ENCODE measurements around the gene TNNT3.
"Not testable (repeated sequence)": the region's sequence is repeated elsewhere in the genome, so short reads cannot be mapped to it uniquely, and the experiment has no call there.

TNNT3 gene

GRCh38 chr11:1919391-1920127, at the start of gene TNNT3:
TNNT3 (plus strand) TSS chr11:1919703; CDS start chr11:1922875, 3,172 bp downstream.
- no peak within 1 kb of the TSS for H3K27ac Mint-ChIP-seq
- no peak within 1 kb of the TSS for H3K4me3 Mint-ChIP-seq

DNA sequence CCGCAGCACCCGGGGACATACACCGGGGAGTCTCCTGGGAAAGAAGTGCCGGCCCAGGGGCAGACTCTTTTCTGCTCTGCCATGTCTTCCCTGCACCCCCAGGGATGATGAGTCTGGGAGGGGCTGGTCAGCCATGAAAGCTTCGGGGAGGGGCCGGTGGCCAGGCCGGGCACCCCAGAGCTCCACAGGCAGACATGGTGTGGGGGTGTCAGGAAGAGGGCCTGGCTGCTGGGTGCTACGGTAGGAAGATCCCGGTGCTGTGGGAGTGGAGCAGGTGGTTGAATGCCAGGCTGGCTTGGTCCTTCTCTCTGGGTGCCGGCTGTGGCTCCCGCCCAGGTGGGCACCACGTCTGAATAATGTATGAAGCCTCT, 49.2 kb upstream of the TNNT3 start:
- Mint-ChIP-seq H3K4me1 (ENCODE audit: low read depth) (peaks cover 49% of the 10 kb centered on the region), H3K9me3 (ENCODE audit: low read depth) (no peaks in the 10 kb centered on the region), H3K4me3 (peak overlapping the region; percentile 80), H3K27me3 (no peaks in the 10 kb centered on the region), H3K27ac (no peak overlapping the region), H3K36me3 (no peaks in the 10 kb centered on the region)

More at GRCh38 chr11:1919391-1920127, at the start of gene TNNT3:
- Mint-ChIP-seq H3K9me3 (ENCODE audit: low read depth) (no peaks in the 10 kb centered on the region), H3K27me3 (no peaks in the 10 kb centered on the region), H3K36me3 (no peaks in the 10 kb centered on the region), H3K4me1 (ENCODE audit: low read depth) (peaks cover 13% of the 10 kb centered on the region)

GRCh38 chr11:1870721-1871466, 48.6 kb upstream of the TNNT3 start:
- H3K4me3 Mint-ChIP-seq: peak overlapping the region; percentile 80
- peaks cover 48% of the 10 kb centered on the region for H3K4me1 Mint-ChIP-seq (ENCODE audit: low read depth)
- H3K36me3 Mint-ChIP-seq: no peaks in the 10 kb centered on the region
- H3K27me3 Mint-ChIP-seq: no peaks in the 10 kb centered on the region
- peak overlapping the region; percentile 89 for H3K27ac Mint-ChIP-seq
- no peaks in the 10 kb centered on the region for H3K9me3 Mint-ChIP-seq (ENCODE audit: low read depth)

- Mint-ChIP-seq H3K36me3 (no peaks in the 10 kb centered on the region), H3K27ac (no peak overlapping the region), H3K4me1 (ENCODE audit: low read depth) (peaks cover 48% of the 10 kb centered on the region), H3K27me3 (no peaks in the 10 kb centered on the region), H3K4me3 (no peak overlapping the region), H3K9me3 (ENCODE audit: low read depth) (no peaks in the 10 kb centered on the region)
Observed at GRCh38 chr11:1871531-1871930, 48.0 kb upstream of the TNNT3 start.

GRCh38 chr11:1872267-1872985, 47.1 kb upstream of the TNNT3 start:
- H3K36me3 Mint-ChIP-seq: no peaks in the 10 kb centered on the region
- H3K27me3 Mint-ChIP-seq: no peaks in the 10 kb centered on the region
- peak overlapping the region; percentile 34 for H3K27ac Mint-ChIP-seq
- peaks cover 46% of the 10 kb centered on the region for H3K4me1 Mint-ChIP-seq (ENCODE audit: low read depth)
- H3K9me3 Mint-ChIP-seq (ENCODE audit: low read depth): no peaks in the 10 kb centered on the region
- H3K4me3 Mint-ChIP-seq: no peak overlapping the region

DNA sequence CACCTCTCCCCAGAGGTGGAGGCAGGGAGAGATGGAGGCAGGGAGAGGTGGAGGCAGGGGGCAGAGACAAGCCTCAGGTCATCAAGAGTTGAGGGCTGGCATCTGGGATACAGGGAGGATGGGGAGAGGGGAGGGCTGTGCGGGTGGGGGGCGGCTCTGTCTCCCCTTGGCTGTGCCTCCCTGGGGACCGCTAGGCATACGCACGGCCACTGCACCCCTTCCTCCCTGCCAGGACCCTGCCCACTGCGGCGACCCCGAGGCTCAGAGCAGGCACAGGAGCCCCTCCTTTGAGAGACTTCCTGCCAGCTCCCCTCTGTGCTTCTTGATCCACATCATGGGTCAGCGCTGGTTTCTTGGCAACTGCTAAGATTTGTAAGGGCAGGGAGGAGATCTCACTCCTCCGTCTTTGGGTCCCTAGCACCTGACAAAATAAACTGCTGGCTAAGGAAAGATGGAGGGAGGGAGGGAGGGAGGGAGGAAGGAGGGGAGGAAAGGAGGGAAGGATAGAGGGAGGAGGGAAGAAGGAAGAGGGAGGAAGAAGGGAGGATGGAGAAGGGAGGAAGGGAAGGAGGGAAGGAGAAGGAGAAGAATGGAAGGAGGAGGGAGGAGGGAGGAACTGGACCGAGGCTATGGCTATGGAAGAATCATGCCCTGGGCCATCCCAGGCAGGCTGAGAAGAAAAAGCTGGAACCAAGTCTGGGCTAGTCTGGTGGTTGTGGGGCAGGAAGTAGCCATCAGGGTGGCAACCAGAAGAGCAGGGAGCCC, 46.3 kb upstream of the TNNT3 start:
- H3K4me1 Mint-ChIP-seq (ENCODE audit: low read depth): peaks cover 49% of the 10 kb centered on the region
- H3K36me3 Mint-ChIP-seq: no peaks in the 10 kb centered on the region
- no peaks in the 10 kb centered on the region for H3K27me3 Mint-ChIP-seq
- H3K4me3 Mint-ChIP-seq: no peak overlapping the region
- no peak overlapping the region for H3K27ac Mint-ChIP-seq
- no peaks in the 10 kb centered on the region for H3K9me3 Mint-ChIP-seq (ENCODE audit: low read depth)

- not testable (repeated sequence) for H3K36me3 Mint-ChIP-seq; H3K4me3 Mint-ChIP-seq; H3K27me3 Mint-ChIP-seq; H3K9me3 Mint-ChIP-seq (ENCODE audit: low read depth); H3K27ac Mint-ChIP-seq
- H3K4me1 Mint-ChIP-seq (ENCODE audit: low read depth): peaks cover 48% of the 10 kb centered on the region
Observed at GRCh38 chr11:1873813-1874150, 45.7 kb upstream of the TNNT3 start.

DNA sequence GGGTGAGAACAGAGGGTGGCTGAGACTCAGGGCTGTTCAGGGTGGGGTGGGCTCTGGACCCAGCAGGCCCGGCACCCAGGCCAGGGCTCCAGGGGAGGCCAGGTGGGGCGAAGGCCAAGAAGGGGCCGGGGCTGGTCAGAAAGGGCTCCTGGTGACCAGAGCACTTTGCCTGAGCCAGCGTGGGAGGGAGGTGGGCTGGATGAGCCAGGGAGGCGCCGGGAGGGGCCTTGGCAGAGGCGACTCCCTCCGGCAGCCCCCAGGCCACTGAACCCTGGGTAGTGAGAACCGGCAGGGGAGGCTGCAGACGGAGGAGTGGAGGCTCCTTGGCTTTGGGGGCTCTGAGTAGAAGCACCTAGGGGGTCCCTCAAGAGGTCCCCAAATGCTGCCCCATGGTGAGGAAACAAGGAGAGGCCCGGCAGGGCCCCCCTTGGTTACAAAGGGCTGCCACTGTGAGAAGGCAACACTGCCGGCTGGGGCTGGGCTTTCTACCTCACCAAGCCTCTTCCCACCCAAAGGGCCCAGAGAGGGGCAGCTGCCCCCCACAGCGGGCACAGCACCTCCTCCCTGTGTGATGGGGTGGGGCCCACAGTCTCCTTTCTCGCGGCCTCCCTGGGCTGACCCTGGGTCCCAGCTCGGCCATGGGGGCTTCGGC, 44.9 kb upstream of the TNNT3 start:
- not testable (repeated sequence) for H3K27me3 Mint-ChIP-seq; H3K27ac Mint-ChIP-seq; H3K4me3 Mint-ChIP-seq; H3K9me3 Mint-ChIP-seq (ENCODE audit: low read depth); H3K36me3 Mint-ChIP-seq
- H3K4me1 Mint-ChIP-seq (ENCODE audit: low read depth): peaks cover 40% of the 10 kb centered on the region

DNA sequence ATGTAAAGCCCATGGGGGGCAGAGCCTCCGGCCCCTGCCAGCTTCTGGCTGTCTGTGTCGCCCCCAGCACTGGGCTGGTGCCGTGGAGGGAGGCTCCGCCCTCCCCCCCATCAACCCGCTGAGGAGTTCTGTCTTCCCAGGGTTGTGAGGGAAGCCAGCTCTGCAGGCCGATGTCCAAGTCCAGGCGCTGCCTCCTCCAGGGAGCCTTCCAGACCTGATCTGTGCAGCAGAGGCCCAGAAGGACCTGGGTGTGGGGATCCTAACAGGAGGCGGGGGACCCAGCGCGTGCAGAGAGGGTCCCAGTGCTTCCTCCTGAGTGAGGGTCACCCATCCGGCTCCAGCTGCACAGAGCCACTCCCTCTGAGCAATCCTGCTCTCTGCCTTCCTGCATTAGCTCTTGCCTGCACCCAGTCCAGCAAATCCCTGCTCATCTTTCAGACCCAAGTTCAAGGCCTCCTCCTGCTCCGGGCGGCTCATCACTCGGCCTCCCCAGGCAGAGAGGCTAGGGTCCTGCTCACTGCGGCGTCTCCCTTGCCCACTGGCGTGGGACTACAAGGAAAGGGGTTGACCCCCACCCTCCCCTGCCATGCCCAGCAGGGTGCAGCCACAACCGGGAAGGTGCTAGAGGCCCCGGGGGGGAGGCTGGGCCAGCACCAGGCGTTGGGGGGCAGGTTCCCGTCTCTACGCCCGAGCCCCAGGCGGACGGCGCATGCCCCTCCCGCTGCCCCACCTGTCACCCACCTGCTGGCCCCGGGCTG, 44.2 kb upstream of the TNNT3 start:
- H3K36me3 Mint-ChIP-seq: no peaks in the 10 kb centered on the region
- H3K9me3 Mint-ChIP-seq (ENCODE audit: low read depth): no peaks in the 10 kb centered on the region
- H3K27ac Mint-ChIP-seq: no peak overlapping the region
- H3K27me3 Mint-ChIP-seq: no peaks in the 10 kb centered on the region
- peaks cover 33% of the 10 kb centered on the region for H3K4me1 Mint-ChIP-seq (ENCODE audit: low read depth)
- no peak overlapping the region for H3K4me3 Mint-ChIP-seq

GRCh38 chr11:1875851-1876301, 43.6 kb upstream of the TNNT3 start:
- not testable (repeated sequence) for H3K36me3 Mint-ChIP-seq; H3K9me3 Mint-ChIP-seq (ENCODE audit: low read depth); H3K4me3 Mint-ChIP-seq; H3K27me3 Mint-ChIP-seq; H3K27ac Mint-ChIP-seq
- H3K4me1 Mint-ChIP-seq (ENCODE audit: low read depth): peaks cover 29% of the 10 kb centered on the region

GRCh38 chr11:1876361-1877063, 43.0 kb upstream of the TNNT3 start:
- H3K36me3 Mint-ChIP-seq: no peaks in the 10 kb centered on the region
- H3K9me3 Mint-ChIP-seq (ENCODE audit: low read depth): no peaks in the 10 kb centered on the region
- H3K27me3 Mint-ChIP-seq: no peaks in the 10 kb centered on the region
- H3K4me3 Mint-ChIP-seq: no peak overlapping the region
- H3K27ac Mint-ChIP-seq: no peak overlapping the region
- H3K4me1 Mint-ChIP-seq (ENCODE audit: low read depth): peaks cover 25% of the 10 kb centered on the region

- H3K4me1 Mint-ChIP-seq (ENCODE audit: low read depth): peaks cover 17% of the 10 kb centered on the region
- no peaks in the 10 kb centered on the region for H3K27me3 Mint-ChIP-seq
Observed at GRCh38 chr11:1877211-1878136, 42.0 kb upstream of the TNNT3 start.

More at GRCh38 chr11:1877211-1878136, 42.0 kb upstream of the TNNT3 start:
- Mint-ChIP-seq H3K36me3 (no peaks in the 10 kb centered on the region), H3K9me3 (ENCODE audit: low read depth) (no peaks in the 10 kb centered on the region), H3K27ac (no peak overlapping the region), H3K4me3 (no peak overlapping the region)

All from activated naive CD8-positive, alpha-beta T cell (primary cell).